Mammary epithelial cell (primary cell): ENCODE data around the gene APIP.

ENCODE experiments used
- CTCF ChIP-seq, 2 donors: IDR thresholded peaks in 1 of 2; conservative IDR thresholded peaks in 1 of 2; 2 replicates each; pipeline ENCODE4 v1.5.1; 2011 to 2012; ENCODE audit warnings: inconsistent platforms in 2 of 2, low read length in 2 of 2, mild to moderate bottlenecking in 2 of 2, control low read depth in 1 of 2, low read depth in 1 of 2; ENCODE audit not compliant: insufficient read depth in 1 of 2; ENCODE audit errors: extremely low read depth in 1 of 2
- EZH2 ChIP-seq: IDR thresholded peaks from 2 replicates; pipeline ENCODE4 v1.6.1; 2012; ENCODE audit warnings: low read length, inconsistent platforms, borderline replicate concordance

GRCh38 chr11:34957606-34958005, 41.4 kb upstream of the APIP start:
- TF ChIP-seq CTCF (conservative IDR thresholded peaks at IDR 0.05 in 1 of 2, IDR thresholded peaks at IDR 0.05 in 1 of 2; ENCODE audit: extremely low read depth in 1 of 2, insufficient read depth in 1 of 2, low read depth in 1 of 2, low read length in 2 of 2) (no peak), EZH2 (no peak)
